Measurements from ENCODE around the gene PREX1. TPM values are rescaled to one million over a fixed set of nuclear protein-coding genes. Genes with fewer than 3 reads are reported as not detected.

PREX1 gene
- total RNA-seq, 1 donor from 2014 or later = 36.1 TPM

- DNase-seq (ENCODE audit: low read depth in 2 of 2) = no peak
Measured at GRCh38 chr20:48592107-48592940, 235.5 kb downstream of the PREX1 start.

GRCh38 chr20:48586730-48587129 lies 241.1 kb downstream of the PREX1 start:
- no peak for DNase-seq (ENCODE audit: low read depth in 2 of 2)

GRCh38 chr20:48585061-48585870 lies 242.5 kb downstream of the PREX1 start:
- DNase-seq (ENCODE audit: low read depth in 2 of 2) = no peak

- no peak for DNase-seq (ENCODE audit: low read depth in 2 of 2)
Measured at GRCh38 chr20:48584391-48585060, 243.3 kb downstream of the PREX1 start.

DNA sequence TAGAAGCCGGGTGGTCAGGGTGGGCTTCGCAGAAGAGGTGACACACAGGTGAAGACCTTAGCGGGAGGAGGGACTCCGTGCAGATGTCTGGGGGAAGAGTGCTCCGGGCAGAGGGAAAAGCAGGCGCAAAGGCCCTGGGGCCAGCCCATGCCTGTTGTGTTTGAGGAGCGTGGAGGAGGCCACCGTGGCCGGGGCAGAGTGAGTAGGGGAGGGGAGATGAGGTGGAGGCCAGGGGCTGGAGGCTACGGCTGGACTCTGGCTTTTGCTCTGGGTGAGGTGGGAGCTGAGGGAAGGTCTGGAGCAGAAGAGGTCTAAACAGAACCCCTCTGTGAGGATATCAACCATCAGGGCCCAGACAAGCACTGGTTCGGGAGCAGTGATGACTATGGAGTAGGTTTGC lies 244.0 kb downstream of the PREX1 start:
- no peak for DNase-seq (ENCODE audit: low read depth in 2 of 2)

DNA sequence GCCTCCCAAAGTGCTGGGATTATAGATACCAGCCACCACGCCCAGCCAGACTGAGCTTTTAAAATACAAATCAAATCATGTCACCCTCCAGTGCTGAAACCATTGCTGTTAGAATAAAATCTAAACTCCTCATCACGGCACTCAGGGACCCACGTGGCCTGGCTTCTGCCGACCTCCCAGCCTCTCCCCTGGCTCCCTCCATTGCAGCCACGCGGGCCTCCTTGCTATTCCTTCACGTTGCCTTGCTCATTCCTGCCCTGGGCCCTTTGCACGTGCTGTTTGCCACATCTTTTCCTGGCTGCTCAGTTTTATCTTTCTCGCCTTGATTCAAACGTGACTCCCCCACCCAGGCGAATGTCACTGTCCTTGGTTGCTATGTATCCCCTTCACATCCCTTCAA lies 244.6 kb downstream of the PREX1 start:
- no peak for DNase-seq (ENCODE audit: low read depth in 2 of 2)

DNA sequence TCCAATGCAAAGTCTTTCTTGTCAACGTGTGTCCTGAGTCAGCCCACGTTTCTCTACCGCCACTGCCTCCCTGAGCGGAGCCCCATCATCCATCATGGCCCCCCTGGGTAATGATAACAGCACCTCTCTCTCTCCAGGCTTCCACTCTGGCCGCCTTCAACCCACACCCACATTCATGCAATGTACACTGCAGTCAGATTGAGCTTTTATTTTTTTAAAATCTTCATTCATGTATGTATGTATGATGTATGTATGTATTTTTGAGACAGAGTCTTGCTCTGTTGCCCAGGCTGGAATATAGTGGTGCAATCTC lies 245.2 kb downstream of the PREX1 start:
- DNase-seq (ENCODE audit: low read depth in 2 of 2) = no peak

GRCh38 chr20:48581167-48581566 lies 246.6 kb downstream of the PREX1 start:
- DNase-seq (ENCODE audit: low read depth in 2 of 2) = no peak

DNA sequence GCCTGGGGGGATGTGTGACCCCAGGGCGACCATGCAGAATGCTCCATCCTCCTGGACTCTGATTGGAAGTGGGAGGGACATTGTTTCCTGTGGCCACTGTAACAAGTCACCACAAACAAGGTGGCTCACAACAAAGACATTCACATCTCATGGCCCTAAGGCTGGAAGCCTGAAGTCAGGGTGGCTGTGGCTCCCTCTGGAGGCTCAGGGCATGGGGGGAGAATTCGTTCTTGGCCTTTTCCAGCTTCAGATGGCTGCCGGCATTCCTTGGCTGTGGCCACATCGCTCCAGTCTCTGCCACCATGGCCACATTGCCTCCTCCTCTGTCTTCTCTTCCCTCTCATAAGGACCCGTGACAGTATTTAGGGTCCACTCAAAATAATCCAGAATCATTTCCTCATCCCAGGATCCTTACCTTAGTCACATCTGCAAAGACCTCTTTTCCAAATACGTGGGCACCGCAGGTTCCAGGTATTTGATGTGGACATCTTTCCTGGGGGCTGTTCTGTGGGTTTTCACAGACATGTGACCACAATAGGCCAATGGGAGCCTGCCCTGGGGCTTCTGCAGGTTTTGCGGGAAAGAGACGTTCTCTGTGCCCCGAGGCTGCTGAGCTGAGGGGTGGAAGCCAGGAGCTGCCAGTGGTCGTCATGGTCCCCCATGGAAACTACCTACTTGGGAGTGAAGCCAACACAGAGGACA lies 249.3 kb downstream of the PREX1 start:
- no peak for DNase-seq (ENCODE audit: low read depth in 2 of 2)

GRCh38 chr20:48577557-48577956 lies 250.2 kb downstream of the PREX1 start:
- no peak for DNase-seq (ENCODE audit: low read depth in 2 of 2)

DNA sequence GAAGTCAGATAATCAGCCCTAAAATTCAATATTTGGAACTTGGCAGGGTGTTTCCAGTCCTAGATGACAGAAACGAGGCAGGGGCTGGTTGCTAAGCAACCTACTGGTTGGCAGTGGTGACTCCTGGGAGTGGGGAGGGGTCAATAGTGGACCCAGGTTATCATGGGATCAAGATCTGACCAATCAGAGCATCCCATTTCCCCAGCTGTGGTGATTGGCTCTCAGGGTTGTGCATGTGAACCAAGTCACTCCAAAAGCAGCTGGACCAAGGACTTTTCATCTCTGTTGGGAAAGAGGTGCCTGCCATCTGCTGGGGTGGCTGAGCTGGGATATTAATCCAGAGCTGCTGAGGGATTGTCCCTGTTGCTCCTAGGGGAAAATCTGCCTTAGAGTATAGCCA lies 253.4 kb downstream of the PREX1 start:
- DNase-seq (ENCODE audit: low read depth in 2 of 2) = no peak

Other genes with a start within 250 kb of the PREX1 start
- 45.2 and 60.6 TPM in 2 replicates for gene ARFGEF2, start 93.7 kb upstream of the PREX1 start, total RNA-seq
- gene CSE1L, start 218.3 kb upstream of the PREX1 start, total RNA-seq = 55.9 and 82.3 TPM in 2 replicates